Measurements from ENCODE around the gene IL1B. TPM values are rescaled to one million over a fixed set of nuclear protein-coding genes. Genes with fewer than 3 reads are reported as not detected.

The IL1B gene
- total and polyA plus RNA-seq, 2 donors (not counting 3 experiments of a cell fraction or from before 2014, with no cell fraction given) = 0.25 TPM; not detected in 1

- DNase-seq (ENCODE audit: low read depth, low spot score) (no peak), FAIRE-seq (no peak)
- dilution Hi-C loops (cut with MboI; ENCODE audit: extremely low pct_ligation_motif_present, low sequenced_read_pairs) = no loop called here
- no peak overlapping the region for H3K4me3 ChIP-seq (replicated peaks in 1 of 3; ENCODE audit: insufficient read depth in 1 of 3, low read depth in 1 of 3, low read length in 3 of 3)
- no peak overlapping the region for H3K27ac ChIP-seq (ENCODE audit: insufficient read depth, low read depth, low read length)
- peaks cover 25% of the 10 kb centered on the region for H3K4me1 ChIP-seq (ENCODE audit: control insufficient read depth, extremely low read depth, insufficient read depth, low read length)
- BruUV-seq (replicated peaks) = no TSS peak
- intact Hi-C loops (cut with micrococcal nuclease) = no loop called here
- H3K27me3 ChIP-seq (ENCODE audit: control insufficient read depth in 2 of 2, insufficient read depth in 2 of 2, low read length in 2 of 2) = no peaks in the 10 kb centered on the region
- TF ChIP-seq EZH2 (IDR thresholded peaks at IDR 0.05; ENCODE audit: borderline replicate concordance, low read depth, low read length, severe bottlenecking) = no peak
- TF ChIP-seq MYC (IDR thresholded peaks at IDR 0.05; ENCODE audit: low read depth, low read length) = no peak
- no peaks in the 10 kb centered on the region for H3K9me3 ChIP-seq (replicated peaks; ENCODE audit: control insufficient read depth, insufficient read depth, low read length)
- no peaks in the 10 kb centered on the region for H3K9me1 ChIP-seq (replicated peaks; ENCODE audit: control insufficient read depth, extremely low read depth, insufficient read depth, low read length)
- H3K9ac ChIP-seq (replicated peaks; ENCODE audit: extremely low read depth, insufficient read depth, low read length) = no peak overlapping the region
- no peaks in the 10 kb centered on the region for H3K79me2 ChIP-seq (ENCODE audit: control insufficient read depth, insufficient read depth, low read length)
- H2AFZ ChIP-seq (ENCODE audit: low read depth, low read length) = no peak overlapping the region
- H3K36me3 ChIP-seq (ENCODE audit: control insufficient read depth in 2 of 2, extremely low read depth in 1 of 2, insufficient read depth in 2 of 2, low read length in 2 of 2) = no peaks in the 10 kb centered on the region
- no peaks in the 10 kb centered on the region for H4K20me1 ChIP-seq (replicated peaks; ENCODE audit: control insufficient read depth, extremely low read depth, insufficient read depth, low read length)
- POLR2A ChIA-PET = no interaction called here
- H3K4me2 ChIP-seq (ENCODE audit: insufficient read depth, low read length) = no peak overlapping the region
- CTCF ChIA-PET = interaction anchor here (0.7 kb wide), 1 partner anchor 11 kb away, joined by 3 read pairs; no protein-coding TSS in a partner anchor
Measured at GRCh38 chr2:112792419-112792818, 44.2 kb downstream of the IL1B start.

GRCh38 chr2:112791693-112792230 is 44.8 kb downstream of the IL1B start:
- no peak overlapping the region for H3K27ac ChIP-seq (ENCODE audit: insufficient read depth, low read depth, low read length)
- BruUV-seq (replicated peaks) = no TSS peak
- H3K36me3 ChIP-seq (ENCODE audit: control insufficient read depth in 2 of 2, extremely low read depth in 1 of 2, insufficient read depth in 2 of 2, low read length in 2 of 2) = no peaks in the 10 kb centered on the region
- H3K4me2 ChIP-seq (ENCODE audit: insufficient read depth, low read length) = no peak overlapping the region
- TF ChIP-seq MAX (IDR thresholded peaks at IDR 0.05; ENCODE audit: insufficient read depth, insufficient read length) (no peak), FOS (IDR thresholded peaks at IDR 0.05; ENCODE audit: borderline replicate concordance, insufficient read depth, low read length) (no peak), GATA2 (IDR thresholded peaks at IDR 0.05; ENCODE audit: insufficient read depth, insufficient read length, low read depth, low read length) (no peak), JUN (IDR thresholded peaks at IDR 0.05; ENCODE audit: borderline replicate concordance, insufficient read depth, insufficient read length, low read depth) (no peak), POLR2A (IDR thresholded peaks at IDR 0.05; ENCODE audit: low read depth, low read length) (no peak), EZH2 (IDR thresholded peaks at IDR 0.05; ENCODE audit: borderline replicate concordance, low read depth, low read length, severe bottlenecking) (no peak), MYC (IDR thresholded peaks at IDR 0.05; ENCODE audit: low read depth, low read length) (no peak), POLR2AphosphoS5 (IDR thresholded peaks at IDR 0.05; ENCODE audit: insufficient read depth, low read depth, low read length) (no peak), CTCF (IDR thresholded peaks at IDR 0.05; ENCODE audit: extremely low read depth in 1 of 2, insufficient read depth in 1 of 2, low read depth in 1 of 2, low read length in 2 of 2) (no peak)
- FAIRE-seq (no peak), DNase-seq (ENCODE audit: low read depth, low spot score) (no peak)
- no peaks in the 10 kb centered on the region for H3K79me2 ChIP-seq (ENCODE audit: control insufficient read depth, insufficient read depth, low read length)
- H3K9ac ChIP-seq (replicated peaks; ENCODE audit: extremely low read depth, insufficient read depth, low read length) = no peak overlapping the region
- ChIA-PET POLR2A (no interaction called here), CTCF (interaction anchor here (0.7 kb wide), 1 partner anchor 11 kb away, joined by 3 read pairs; no protein-coding TSS in a partner anchor)
- intact Hi-C loops (cut with micrococcal nuclease) = no loop called here
- H2AFZ ChIP-seq (ENCODE audit: low read depth, low read length) = no peak overlapping the region
- dilution Hi-C loops (cut with MboI; ENCODE audit: extremely low pct_ligation_motif_present, low sequenced_read_pairs) = no loop called here
- no peak overlapping the region for H3K4me3 ChIP-seq (replicated peaks in 1 of 3; ENCODE audit: insufficient read depth in 1 of 3, low read depth in 1 of 3, low read length in 3 of 3)
- H3K9me1 ChIP-seq (replicated peaks; ENCODE audit: control insufficient read depth, extremely low read depth, insufficient read depth, low read length) = no peaks in the 10 kb centered on the region
- H3K9me3 ChIP-seq (replicated peaks; ENCODE audit: control insufficient read depth, insufficient read depth, low read length) = no peaks in the 10 kb centered on the region
- H3K27me3 ChIP-seq (ENCODE audit: control insufficient read depth in 2 of 2, insufficient read depth in 2 of 2, low read length in 2 of 2) = no peaks in the 10 kb centered on the region
- H3K4me1 ChIP-seq (ENCODE audit: control insufficient read depth, extremely low read depth, insufficient read depth, low read length) = peaks cover 31% of the 10 kb centered on the region
- no peaks in the 10 kb centered on the region for H4K20me1 ChIP-seq (replicated peaks; ENCODE audit: control insufficient read depth, extremely low read depth, insufficient read depth, low read length)
